MV-4-11 (cell line): ENCODE measurements around the gene CHPF2.

Experiments used
- DNase-seq: peaks from one replicate; lab custom pipeline; 2025; lab: John Stamatoyannopoulos, UW

Gene CHPF2

GRCh38 chr7:151265351-151265931 lies 33.2 kb downstream of the CHPF2 start:
- DNase-seq = no peak

GRCh38 chr7:151269511-151269910 lies 37.2 kb downstream of the CHPF2 start:
- no peak for DNase-seq

GRCh38 chr7:151271699-151272355 lies 39.5 kb downstream of the CHPF2 start:
- peak; percentile 98 for DNase-seq

- no peak for DNase-seq
These were observed 40.1 kb downstream of the CHPF2 start for GRCh38 chr7:151272405-151272804.

- DNase-seq = no peak
These were observed 40.6 kb downstream of the CHPF2 start for GRCh38 chr7:151272877-151273276.

GRCh38 chr7:151273651-151274390 lies 41.5 kb downstream of the CHPF2 start:
- no peak for DNase-seq

GRCh38 chr7:151274396-151274795 lies 42.1 kb downstream of the CHPF2 start:
- no peak for DNase-seq

- no peak for DNase-seq
These were observed 42.9 kb downstream of the CHPF2 start for GRCh38 chr7:151274936-151275812.

GRCh38 chr7:151275813-151276577 lies 43.7 kb downstream of the CHPF2 start:
- DNase-seq = no peak

- peak; percentile 31 for DNase-seq
These were observed 44.6 kb downstream of the CHPF2 start for GRCh38 chr7:151276666-151277590.

GRCh38 chr7:151277631-151278030 lies 45.3 kb downstream of the CHPF2 start:
- DNase-seq = no peak

- no peak for DNase-seq
These were observed 46.7 kb downstream of the CHPF2 start for GRCh38 chr7:151278949-151279348.

- no peak for DNase-seq
These were observed 47.6 kb downstream of the CHPF2 start for GRCh38 chr7:151279868-151280267.

GRCh38 chr7:151280388-151281019 lies 48.2 kb downstream of the CHPF2 start:
- no peak for DNase-seq

- no peak for DNase-seq
These were observed 49.4 kb downstream of the CHPF2 start for GRCh38 chr7:151281686-151282085.

- no peak for DNase-seq
These were observed 49.8 kb downstream of the CHPF2 start for GRCh38 chr7:151282111-151282510.

- no peak for DNase-seq
These were observed 51.0 kb downstream of the CHPF2 start for GRCh38 chr7:151283302-151283701.

GRCh38 chr7:151286148-151286547 lies 53.9 kb downstream of the CHPF2 start:
- DNase-seq = no peak
